Measurements from ENCODE around the gene AVPR2. TPM values are rescaled to one million over a fixed set of nuclear protein-coding genes. Genes with fewer than 3 reads are reported as not detected.

Gene AVPR2
- total RNA-seq, 1 experiment from 2014 or later: 10.6 TPM

DNA sequence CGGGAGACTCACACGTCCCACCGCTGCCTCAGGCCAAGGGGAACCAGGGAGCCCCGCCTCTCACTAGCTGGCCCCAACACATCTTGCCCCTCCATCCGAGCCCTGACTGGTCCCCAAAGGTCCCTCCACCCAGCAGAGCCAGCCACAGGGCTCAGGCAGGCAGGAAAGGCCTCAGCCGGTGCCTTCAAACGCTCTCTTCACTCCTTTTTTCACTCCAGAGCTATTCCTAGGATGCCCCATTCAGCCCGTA lies 23.1 kb downstream of the AVPR2 start:
- peak; percentile 10; the same call in 1 of the 2 replicates for TF ChIP-seq POLR2AphosphoS5 (IDR thresholded peaks at IDR 0.05; ENCODE audit: low read depth, low read length)
- peak; percentile 16; the same call in 1 of the 2 replicates for TF ChIP-seq TCF7L2 (IDR thresholded peaks at IDR 0.05; ENCODE audit: low read depth, low read length)
- TF ChIP-seq REST (IDR thresholded peaks at IDR 0.05; ENCODE audit: insufficient read depth in 1 of 2, low read depth in 2 of 2, low read length in 1 of 2): no peak
- TF ChIP-seq SIN3A (IDR thresholded peaks at IDR 0.05; ENCODE audit: borderline replicate concordance, insufficient read depth, low read depth, low read length): no peak
- TF ChIP-seq, protein P1, sequence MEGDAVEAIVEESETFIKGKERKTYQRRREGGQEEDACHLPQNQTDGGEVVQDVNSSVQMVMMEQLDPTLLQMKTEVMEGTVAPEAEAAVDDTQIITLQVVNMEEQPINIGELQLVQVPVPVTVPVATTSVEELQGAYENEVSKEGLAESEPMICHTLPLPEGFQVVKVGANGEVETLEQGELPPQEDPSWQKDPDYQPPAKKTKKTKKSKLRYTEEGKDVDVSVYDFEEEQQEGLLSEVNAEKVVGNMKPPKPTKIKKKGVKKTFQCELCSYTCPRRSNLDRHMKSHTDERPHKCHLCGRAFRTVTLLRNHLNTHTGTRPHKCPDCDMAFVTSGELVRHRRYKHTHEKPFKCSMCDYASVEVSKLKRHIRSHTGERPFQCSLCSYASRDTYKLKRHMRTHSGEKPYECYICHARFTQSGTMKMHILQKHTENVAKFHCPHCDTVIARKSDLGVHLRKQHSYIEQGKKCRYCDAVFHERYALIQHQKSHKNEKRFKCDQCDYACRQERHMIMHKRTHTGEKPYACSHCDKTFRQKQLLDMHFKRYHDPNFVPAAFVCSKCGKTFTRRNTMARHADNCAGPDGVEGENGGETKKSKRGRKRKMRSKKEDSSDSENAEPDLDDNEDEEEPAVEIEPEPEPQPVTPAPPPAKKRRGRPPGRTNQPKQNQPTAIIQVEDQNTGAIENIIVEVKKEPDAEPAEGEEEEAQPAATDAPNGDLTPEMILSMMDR (IDR thresholded peaks at IDR 0.05): no peak
- POLR2A ChIA-PET: interaction anchor here (1.6 kb wide), 1 partner anchor 20 kb away, joined by 5 read pairs; no protein-coding TSS in a partner anchor
- DNase-seq (ENCODE audit: low read depth, low spot score) (no peak), ATAC-seq (peak; percentile 1; the same call in 1 of the 2 replicates)
- peaks cover 7% of the 10 kb centered on the region for H3K36me3 ChIP-seq (ENCODE audit: control insufficient read depth, insufficient read depth, low read length)
- no peaks in the 10 kb centered on the region for H3K9me3 ChIP-seq (ENCODE audit: control insufficient read depth, insufficient read depth, low read depth, low read length)
- peaks cover 52% of the 10 kb centered on the region for H3K4me1 ChIP-seq (ENCODE audit: control insufficient read depth, insufficient read depth, low read length)
- no TSS peak for BruUV-seq (replicated peaks)
- CTCF ChIA-PET: interaction anchor here (0.6 to 5.4 kb wide), 2 partner anchors 19 to 292 kb away, joined by 5 to 45 read pairs; no protein-coding TSS in a partner anchor
- intact Hi-C loops (cut with micrococcal nuclease; ENCODE audit: unreplicated experiment) (loop anchor here (10.0 kb wide), 1 partner anchor 163 kb away; the partner anchor contains the start of gene PLXNB3), in situ Hi-C loops (cut with HindIII; ENCODE audit: low pct_unique_long_range_greater_than_20kb, low sequenced_read_pairs) (no loop called here)
- H3K27me3 ChIP-seq (ENCODE audit: control insufficient read depth, insufficient read depth, low read length): no peaks in the 10 kb centered on the region
- peak overlapping the region; percentile 99 for H3K27ac ChIP-seq (ENCODE audit: low read length)
- H3K4me3 ChIP-seq (ENCODE audit: low read depth in 2 of 2, low read length in 2 of 2): peak overlapping the region; percentile 79 to 95

GRCh38 chrX:153927922-153928760 lies 23.7 kb downstream of the AVPR2 start:
- H3K4me1 ChIP-seq (ENCODE audit: control insufficient read depth, insufficient read depth, low read length): peaks cover 50% of the 10 kb centered on the region
- CTCF ChIA-PET: interaction anchor here (0.6 to 0.9 kb wide), 2 partner anchors 19 to 292 kb away, joined by 5 to 9 read pairs; no protein-coding TSS in a partner anchor
- DNase-seq (ENCODE audit: low read depth, low spot score) (peak; percentile 91), ATAC-seq (peak; percentile 86)
- TF ChIP-seq POLR2AphosphoS5 (IDR thresholded peaks at IDR 0.05; ENCODE audit: low read depth, low read length) (peak; percentile 93), SIN3A (IDR thresholded peaks at IDR 0.05; ENCODE audit: borderline replicate concordance, insufficient read depth, low read depth, low read length) (peak; percentile 93; the same call in 1 of the 2 replicates)
- TF ChIP-seq, protein P1 (IDR thresholded peaks at IDR 0.05): no peak
- BruUV-seq (replicated peaks): no TSS peak
- H3K9me3 ChIP-seq (ENCODE audit: control insufficient read depth, insufficient read depth, low read depth, low read length): no peaks in the 10 kb centered on the region
- H3K4me3 ChIP-seq (ENCODE audit: low read depth in 2 of 2, low read length in 2 of 2): peak overlapping the region; percentile 79 to 95
- intact Hi-C loops (cut with micrococcal nuclease; ENCODE audit: unreplicated experiment): loop anchor here (10.0 kb wide), 1 partner anchor 163 kb away; the partner anchor contains the start of gene PLXNB3
- H3K36me3 ChIP-seq (ENCODE audit: control insufficient read depth, insufficient read depth, low read length): peaks cover 7% of the 10 kb centered on the region
- in situ Hi-C loops (cut with HindIII; ENCODE audit: low pct_unique_long_range_greater_than_20kb, low sequenced_read_pairs): no loop called here
- no peaks in the 10 kb centered on the region for H3K27me3 ChIP-seq (ENCODE audit: control insufficient read depth, insufficient read depth, low read length)
- H3K27ac ChIP-seq (ENCODE audit: low read length): peak overlapping the region; percentile 99
- POLR2A ChIA-PET: interaction anchor here (0.6 to 1.6 kb wide), 2 partner anchors 8 to 20 kb away, joined by 3 to 5 read pairs; no protein-coding TSS in a partner anchor
